Sigmoid colon (tissue), 4 donors: ENCODE measurements around the gene NUCB2.

ENCODE experiments used
- POLR2A ChIP-seq, 2 donors: fragments of 450-650 bp; IDR thresholded peaks; one replicate each; pipeline ENCODE4 v1.6.1; 2016; ENCODE audit warnings: antibody characterized with exemption in 2 of 2, mild to moderate bottlenecking in 2 of 2, moderate library complexity in 2 of 2
- POLR2AphosphoS5 ChIP-seq, 4 donors: sonication (generic); formaldehyde crosslinking; IDR thresholded peaks; one replicate each; pipeline ENCODE4 v1.6.1; 2017; ENCODE audit warnings: antibody characterized with exemption in 4 of 4
- TF ChIP-seq, protein P1 (sequence below), 4 experiments: fragments of 450-650 bp in 3 of 4; fragments of 200-600 bp in 1 of 4; IDR thresholded peaks; one replicate each; pipeline ENCODE4 v1.5.1; 2016 to 2019; ENCODE audit warnings: antibody characterized with exemption in 4 of 4, mild to moderate bottlenecking in 3 of 4, moderate library complexity in 2 of 4

DNA sequence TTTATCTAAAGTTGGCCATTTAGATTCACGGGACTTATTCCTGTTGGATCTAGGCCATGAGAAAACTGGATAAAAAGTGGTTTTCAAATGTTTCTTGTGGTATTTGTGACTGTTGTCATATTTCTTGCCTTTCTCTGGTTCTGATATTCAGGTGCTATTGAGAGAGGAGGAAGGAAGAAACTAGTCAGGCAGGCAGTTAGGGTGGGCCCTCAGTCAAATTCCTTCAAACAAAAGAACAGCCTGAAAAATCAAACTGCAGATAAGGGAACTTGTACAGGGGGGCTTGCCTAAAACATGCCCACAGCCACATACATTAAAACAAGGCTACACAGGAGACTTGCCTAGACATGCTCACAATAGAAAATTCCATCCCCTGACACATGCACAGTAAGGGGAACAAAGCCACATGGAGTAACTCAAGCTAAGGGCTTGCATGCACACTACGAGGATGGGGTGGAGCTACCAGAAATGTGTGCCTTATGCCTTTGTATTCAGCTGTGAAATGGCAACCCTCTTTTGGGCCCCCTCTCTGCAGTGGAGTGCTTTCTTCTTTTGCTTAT is 93.2 kb downstream of the NUCB2 start:
- TF ChIP-seq POLR2A (IDR thresholded peaks at IDR 0.05) (no peak), POLR2AphosphoS5 (IDR thresholded peaks at IDR 0.05) (no peak)
- TF ChIP-seq, protein P1, sequence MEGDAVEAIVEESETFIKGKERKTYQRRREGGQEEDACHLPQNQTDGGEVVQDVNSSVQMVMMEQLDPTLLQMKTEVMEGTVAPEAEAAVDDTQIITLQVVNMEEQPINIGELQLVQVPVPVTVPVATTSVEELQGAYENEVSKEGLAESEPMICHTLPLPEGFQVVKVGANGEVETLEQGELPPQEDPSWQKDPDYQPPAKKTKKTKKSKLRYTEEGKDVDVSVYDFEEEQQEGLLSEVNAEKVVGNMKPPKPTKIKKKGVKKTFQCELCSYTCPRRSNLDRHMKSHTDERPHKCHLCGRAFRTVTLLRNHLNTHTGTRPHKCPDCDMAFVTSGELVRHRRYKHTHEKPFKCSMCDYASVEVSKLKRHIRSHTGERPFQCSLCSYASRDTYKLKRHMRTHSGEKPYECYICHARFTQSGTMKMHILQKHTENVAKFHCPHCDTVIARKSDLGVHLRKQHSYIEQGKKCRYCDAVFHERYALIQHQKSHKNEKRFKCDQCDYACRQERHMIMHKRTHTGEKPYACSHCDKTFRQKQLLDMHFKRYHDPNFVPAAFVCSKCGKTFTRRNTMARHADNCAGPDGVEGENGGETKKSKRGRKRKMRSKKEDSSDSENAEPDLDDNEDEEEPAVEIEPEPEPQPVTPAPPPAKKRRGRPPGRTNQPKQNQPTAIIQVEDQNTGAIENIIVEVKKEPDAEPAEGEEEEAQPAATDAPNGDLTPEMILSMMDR (IDR thresholded peaks at IDR 0.05) = no peak
